H1 (cell line): Measurements from ENCODE around the gene FRRS1. TPM values are rescaled to one million over a fixed set of nuclear protein-coding genes. Genes with fewer than 3 reads are reported as not detected.

Experiments used
- CTCF ChIA-PET: fragments of 300-600 bp; sonication (Branson Sonifier 250); formaldehyde crosslinking; loops from one replicate; lab custom pipeline; 2021; ENCODE audit not compliant: partially characterized antibody; lab: Charles Lee
- POLR2A ChIA-PET: fragments of 300-600 bp; sonication (Branson Sonifier 250); formaldehyde crosslinking; loops from one replicate; lab custom pipeline; 2021; ENCODE audit warnings: inconsistent platforms; ENCODE audit not compliant: partially characterized antibody; lab: Charles Lee
- DNase-seq, 2 experiments: peaks; one replicate each; pipeline versions ENCODE4 v3.0.0 to v3.0.0-alpha.2; 2010 to 2022; ENCODE audit warnings: low spot score in 2 of 2, low read depth in 1 of 2, mixed read lengths in 1 of 2
- FAIRE-seq: peaks from 2 replicates; lab custom pipeline; 2011; peaks lifted over from hg19 to GRCh38; lab: Jason Lieb, UNC
- H2AFZ ChIP-seq: 2 replicates; pipeline ENCODE4 v1.8.1; 2012; ENCODE audit warnings: low read length, inconsistent platforms
- H2AK5ac ChIP-seq: 2 replicates; pipeline ENCODE4 v1.6.1; 2013; ENCODE audit warnings: low read depth, low read length
- H2BK120ac ChIP-seq: replicated peaks from 2 replicates; pipeline ENCODE3; 2013; ENCODE audit warnings: low read depth, low read length, inconsistent platforms
- H2BK12ac ChIP-seq: 2 replicates; pipeline ENCODE4 v1.6.1; 2013; ENCODE audit warnings: low read depth, low read length
- H2BK15ac ChIP-seq: 2 replicates; pipeline ENCODE4 v1.6.1; 2013; ENCODE audit warnings: low read length
- H2BK20ac ChIP-seq: 2 replicates; pipeline ENCODE4 v1.6.1; 2013; ENCODE audit warnings: low read length
- H2BK5ac ChIP-seq: 2 replicates; pipeline ENCODE4 v1.6.1; 2013; ENCODE audit warnings: low read depth, low read length
- H3K14ac ChIP-seq: 2 replicates; pipeline ENCODE4 v1.6.1; 2013; ENCODE audit warnings: inconsistent platforms; ENCODE audit not compliant: insufficient read length
- H3K18ac ChIP-seq: 2 replicates; pipeline ENCODE4 v1.6.1; 2013; ENCODE audit warnings: low read length; ENCODE audit errors: extremely low read depth
- H3K23ac ChIP-seq: 2 replicates; pipeline ENCODE4 v1.6.1; 2013; ENCODE audit warnings: inconsistent platforms; ENCODE audit not compliant: insufficient read length
- H3K23me2 ChIP-seq: 2 replicates; pipeline ENCODE4 v1.6.1; 2013; ENCODE audit warnings: low read depth, low read length
- H3K27ac ChIP-seq: 2 replicates; pipeline ENCODE4 v1.6.1; 2011; ENCODE audit warnings: low read depth, low read length, inconsistent platforms
- H3K27me3 ChIP-seq, 4 experiments: replicated peaks in 1 of 4; 1 replicate in 1 of 4; 2 replicates in 3 of 4; pipeline versions ENCODE4 v1.6.1 to v1.8.1; 2011 to 2013; ENCODE audit warnings: low read length in 3 of 4, mild to moderate bottlenecking in 3 of 4, inconsistent platforms in 2 of 4, mixed read lengths in 2 of 4, moderate library complexity in 1 of 4; ENCODE audit not compliant: control insufficient read depth in 3 of 4, insufficient read depth in 3 of 4; ENCODE audit errors: extremely low read depth in 1 of 4
- H3K36me3 ChIP-seq, 4 experiments: 2 replicates each; pipeline versions ENCODE4 v1.6.1 to v1.8.1; 2011 to 2013; ENCODE audit warnings: mild to moderate bottlenecking in 4 of 4, low read length in 3 of 4, moderate library complexity in 2 of 4, control low read depth in 1 of 4, inconsistent platforms in 1 of 4; ENCODE audit not compliant: insufficient read depth in 4 of 4, control insufficient read depth in 2 of 4
- H3K4ac ChIP-seq: replicated peaks from 2 replicates; pipeline ENCODE3; 2013; ENCODE audit warnings: low read length, low read depth, mixed read lengths, inconsistent platforms; ENCODE audit not compliant: insufficient read length
- H3K4me1 ChIP-seq, 4 experiments: replicated peaks in 1 of 4; 1 replicate in 1 of 4; 2 replicates in 3 of 4; pipeline versions ENCODE4 v1.6.1 to v1.8.1; 2011 to 2013; ENCODE audit warnings: low read length in 3 of 4, inconsistent platforms in 2 of 4, mixed read lengths in 1 of 4; ENCODE audit not compliant: insufficient read depth in 4 of 4, control insufficient read depth in 3 of 4
- H3K4me2 ChIP-seq, 2 experiments: 2 replicates each; pipeline versions ENCODE4 v1.6.1 to v1.8.1; 2011 to 2013; ENCODE audit warnings: low read depth in 2 of 2, low read length in 2 of 2, control low read depth in 1 of 2, inconsistent platforms in 1 of 2, mild to moderate bottlenecking in 1 of 2; ENCODE audit not compliant: insufficient read depth in 1 of 2
- H3K4me3 ChIP-seq, 4 experiments: fragments of 200-600, 300-600 bp in 1 of 4; sonication (generic), shearing (Covaris generic), sonication (Bioruptor Twin) in 1 of 4; 2 replicates each; pipeline versions ENCODE4 v1.5.1 to v1.8.1; 2011 to 2016; ENCODE audit warnings: low read length in 4 of 4, low read depth in 3 of 4, control low read depth in 2 of 4, inconsistent platforms in 2 of 4, mild to moderate bottlenecking in 2 of 4, mixed read lengths in 1 of 4, moderate library complexity in 1 of 4; ENCODE audit not compliant: insufficient read depth in 2 of 4; ENCODE audit errors: extremely low read depth in 1 of 4
- H3K56ac ChIP-seq: replicated peaks from 2 replicates; pipeline ENCODE3; 2013; ENCODE audit warnings: low read depth, mild to moderate bottlenecking, mixed read lengths, low read length, inconsistent platforms; ENCODE audit not compliant: insufficient read length
- H3K79me1 ChIP-seq: 2 replicates; pipeline ENCODE4 v1.6.1; 2013; ENCODE audit warnings: low read depth, low read length, control low read depth
- H3K79me2 ChIP-seq, 2 experiments: 2 replicates each; pipeline versions ENCODE4 v1.6.1 to v1.8.1; 2012 to 2013; ENCODE audit warnings: low read length in 2 of 2, mild to moderate bottlenecking in 2 of 2, inconsistent platforms in 1 of 2; ENCODE audit not compliant: insufficient read depth in 2 of 2, control insufficient read depth in 1 of 2
- H3K9ac ChIP-seq, 4 experiments: replicated peaks in 1 of 4; 1 replicate in 1 of 4; 2 replicates in 3 of 4; pipeline versions ENCODE4 v1.6.1 to v1.8.1; 2011 to 2013; ENCODE audit warnings: low read depth in 3 of 4, low read length in 3 of 4, control low read depth in 2 of 4, mild to moderate bottlenecking in 2 of 4, moderate library complexity in 2 of 4, inconsistent platforms in 1 of 4; ENCODE audit errors: extremely low read depth in 1 of 4
- H3K9me3 ChIP-seq, 2 experiments: 2 replicates each; pipeline versions ENCODE4 v1.6.1 to v1.8.1; 2012 to 2013; ENCODE audit warnings: mild to moderate bottlenecking in 2 of 2, moderate library complexity in 2 of 2, control low read depth in 1 of 2, inconsistent platforms in 1 of 2, low read depth in 1 of 2, low read length in 1 of 2, mixed read lengths in 1 of 2; ENCODE audit not compliant: insufficient read depth in 2 of 2
- H4K20me1 ChIP-seq, 2 experiments: replicated peaks in 1 of 2; 2 replicates each; pipeline versions ENCODE3 to v1.8.1; 2011 to 2013; ENCODE audit warnings: inconsistent platforms in 2 of 2, low read length in 2 of 2, mild to moderate bottlenecking in 1 of 2; ENCODE audit not compliant: insufficient read depth in 2 of 2, control insufficient read depth in 1 of 2
- H4K5ac ChIP-seq: 2 replicates; pipeline ENCODE4 v1.6.1; 2013; ENCODE audit warnings: low read length, low read depth, mixed read lengths, inconsistent platforms; ENCODE audit not compliant: insufficient read length
- H4K8ac ChIP-seq: 2 replicates; pipeline ENCODE4 v1.8.0; 2013; ENCODE audit warnings: mild to moderate bottlenecking, moderate library complexity, low read length, inconsistent platforms; ENCODE audit not compliant: insufficient read depth; ENCODE audit errors: extremely low read depth
- H4K91ac ChIP-seq: replicated peaks from 2 replicates; pipeline ENCODE3; 2013; ENCODE audit warnings: low read length, mixed read lengths, inconsistent platforms; ENCODE audit not compliant: insufficient read length
- CEBPB ChIP-seq: IDR thresholded peaks from 2 replicates; pipeline ENCODE4 v1.6.1; 2012; ENCODE audit warnings: low read depth, low read length
- CHD1 ChIP-seq: IDR thresholded peaks from 2 replicates; pipeline ENCODE4 v1.6.1; 2012; ENCODE audit warnings: low read depth, low read length, improper control_type of control experiment
- CTBP2 ChIP-seq: IDR thresholded peaks from 2 replicates; pipeline ENCODE4 v1.7.0; 2011; ENCODE audit warnings: borderline replicate concordance, mild to moderate bottlenecking, moderate library complexity, mixed read lengths, low read length; ENCODE audit not compliant: insufficient read depth, insufficient read length
- FOSL1 ChIP-seq: IDR thresholded peaks from 2 replicates; pipeline ENCODE4 v1.6.1; 2011; ENCODE audit warnings: mild to moderate bottlenecking, low read depth, low read length, moderate library complexity; ENCODE audit not compliant: insufficient read depth
- JUN ChIP-seq: IDR thresholded peaks from 2 replicates; pipeline ENCODE4 v1.6.1; 2011; ENCODE audit warnings: low read depth, mild to moderate bottlenecking, improper control_type of control experiment, low read length
- KDM4A ChIP-seq: IDR thresholded peaks from one replicate; pipeline ENCODE4 v1.7.1; 2012; ENCODE audit warnings: low read depth, mild to moderate bottlenecking, moderate library complexity, low read length, inconsistent platforms; ENCODE audit not compliant: severe bottlenecking
- RBBP5 ChIP-seq: IDR thresholded peaks from 2 replicates; pipeline ENCODE4 v1.7.1; 2012; ENCODE audit warnings: low read depth, mild to moderate bottlenecking, inconsistent platforms, low read length, moderate library complexity, borderline replicate concordance
- RNF2 ChIP-seq: fragments of 200-900, 300-1000 bp; sonication (generic); IDR thresholded peaks from 2 replicates; pipeline ENCODE4 v1.7.1; 2016; ENCODE audit warnings: borderline replicate concordance, low read depth, mild to moderate bottlenecking, antibody characterized with exemption, low read length; ENCODE audit not compliant: poor library complexity, severe bottlenecking; ENCODE audit errors: missing control alignments
- SIN3A ChIP-seq, 2 experiments: IDR thresholded peaks in 1 of 2; conservative IDR thresholded peaks in 1 of 2; 2 replicates each; pipeline ENCODE4 v1.6.1; 2011 to 2012; ENCODE audit warnings: low read length in 2 of 2, improper control_type of control experiment in 1 of 2, low read depth in 1 of 2, mild to moderate bottlenecking in 1 of 2
- SP1 ChIP-seq: IDR thresholded peaks from 2 replicates; pipeline ENCODE4 v1.6.1; 2011; ENCODE audit warnings: low read depth, low read length
- SP2 ChIP-seq: IDR thresholded peaks from 2 replicates; pipeline ENCODE4 v1.6.1; 2012; ENCODE audit warnings: mild to moderate bottlenecking, low read length, inconsistent platforms
- TAF7 ChIP-seq: optimal IDR thresholded peaks from 2 replicates; pipeline ENCODE3; 2011; ENCODE audit warnings: low read depth, mild to moderate bottlenecking, inconsistent platforms, low read length, moderate library complexity, borderline replicate concordance
- USF2 ChIP-seq: IDR thresholded peaks from 2 replicates; pipeline ENCODE4 v1.6.1; 2011; ENCODE audit warnings: low read length, improper control_type of control experiment
- WGBS, 2 experiments: shearing (Covaris generic) in 1 of 2; methylation state at CpG; one replicate each; pipeline versions ENCODE4 v1.1.6 to v1.1.7; 2013 to 2015; ENCODE audit warnings: low lambda C conversion rate in 2 of 2, mixed read lengths in 2 of 2, inconsistent platforms in 1 of 2, low coverage in 1 of 2, missing lambda C conversion rate in 1 of 2; ENCODE audit not compliant: insufficient replicate concordance in 2 of 2, insufficient coverage in 1 of 2, insufficient read length in 1 of 2; ENCODE audit errors: extremely low coverage in 1 of 2, missing lambda C conversion rate in 1 of 2; 5-methylcytosine and 5-hydroxymethylcytosine counted together
- polyA plus RNA-seq, 7 experiments: library from polyadenylated mRNA; depleted of rRNA in 3 of 7; stranded (reverse) in 5 of 7; unstranded in 2 of 7; fragments of >200 nt in 5 of 7; fragments of 200-250 nt in 2 of 7; gene quantifications; 1 replicate in 5 of 7; 2 replicates in 1 of 7; 4 replicates in 1 of 7; pipeline versions ENCODE4 v1.2.1 to v1.2.3, GENCODE V29; 2011 to 2013; ENCODE audit warnings: missing spikeins in 2 of 7, mixed read lengths in 2 of 7
- total RNA-seq: library from RNA; stranded (reverse); fragmentation: NEBNext Ultra II Directional; extraction: Animal tissue kit (Norgen Biotek cat#: 25700); gene quantifications from 2 replicates; pipeline ENCODE4 v1.2.1, GENCODE V29; 2021

The FRRS1 gene
- total and polyA plus RNA-seq, 2 of the 8 experiments (the other 6 are each of a cell fraction or from before 2014, with no cell fraction given): 3.5 to 6.5 TPM

- no peak overlapping the region for H3K4me3 ChIP-seq
- 96% methylated on average over 7 of the region's 7 CpGs; no CpG with 5 or more reads in 1 of the 2 experiments for WGBS, 2 experiments
- no peak overlapping the region for H2BK120ac ChIP-seq
- no peak overlapping the region for H3K27ac ChIP-seq
- no peaks in the 10 kb centered on the region for H3K9me3 ChIP-seq
- no peaks in the 10 kb centered on the region for H3K27me3 ChIP-seq
- no peaks in the 10 kb centered on the region for H4K20me1 ChIP-seq
- H2BK5ac ChIP-seq: no peak overlapping the region
- H2BK15ac ChIP-seq: no peak overlapping the region
- no peaks in the 10 kb centered on the region for H3K79me1 ChIP-seq
- no peak overlapping the region for H3K18ac ChIP-seq
- H3K36me3 ChIP-seq: peaks cover 0 to 3% (median 0%) of the 10 kb centered on the region in 4 experiments; a peak in 2 of 8 replicates
- FAIRE-seq (no peak), DNase-seq (no peak)
- H2AK5ac ChIP-seq: no peak overlapping the region
- no peak overlapping the region for H3K14ac ChIP-seq
- no peaks in the 10 kb centered on the region for H3K4me1 ChIP-seq
- no peak overlapping the region for H4K8ac ChIP-seq
- H3K23me2 ChIP-seq: no peaks in the 10 kb centered on the region
- no peak overlapping the region for H2AFZ ChIP-seq
- H4K91ac ChIP-seq: no peak overlapping the region
- H3K9ac ChIP-seq: no peak overlapping the region
- no peak overlapping the region for H3K56ac ChIP-seq
- POLR2A ChIA-PET: no interaction called here
- no peak overlapping the region for H3K4me2 ChIP-seq
- H2BK12ac ChIP-seq: no peak overlapping the region
- H2BK20ac ChIP-seq: no peak overlapping the region
- no peak overlapping the region for H3K4ac ChIP-seq
- no peak overlapping the region for H4K5ac ChIP-seq
- CTCF ChIA-PET: interaction anchor here (0.7 kb wide), 1 partner anchor 1144 kb away, joined by 3 read pairs; no protein-coding TSS in a partner anchor
- no peak overlapping the region for H3K23ac ChIP-seq
- H3K79me2 ChIP-seq: no peaks in the 10 kb centered on the region
- TF ChIP-seq KDM4A (no peak), CTBP2 (no peak), RNF2 (no peak), JUN (no peak), FOSL1 (no peak), TAF7 (no peak), SIN3A (conservative IDR thresholded peaks at IDR 0.05 in 1 of 2, IDR thresholded peaks at IDR 0.05 in 1 of 2; ENCODE audit: low read depth in 1 of 2, low read length in 2 of 2) (no peak), SP1 (no peak), CEBPB (no peak), SP2 (no peak), USF2 (no peak), CHD1 (no peak), RBBP5 (no peak)
Measured at GRCh38 chr1:99745061-99745460, 21.4 kb downstream of the FRRS1 start.
